Subcutaneous adipose tissue (tissue), 4 donors: ENCODE results near the gene COL20A1. TPM values are rescaled to one million over a fixed set of nuclear protein-coding genes. Genes with fewer than 3 reads are reported as not detected.

ENCODE experiments used
- CTCF ChIP-seq: fragments of 450-650 bp; IDR thresholded peaks from one replicate; pipeline ENCODE4 v1.5.1; 2016; ENCODE audit warnings: low read depth, mild to moderate bottlenecking, control low read depth, antibody characterized with exemption, moderate library complexity
- total RNA-seq, 4 donors: library from RNA; depleted of rRNA; stranded (reverse); fragments of >200 nt; gene quantifications; one replicate each; pipeline ENCODE4 v1.1.0, GENCODE V29; 2016

COL20A1 gene
- total RNA-seq, 4 donors from 2014 or later, result not detected

GRCh38 chr20:63367446-63368055 lies 74.6 kb downstream of the COL20A1 start:
- no peak for TF ChIP-seq CTCF

GRCh38 chr20:63368151-63368550 lies 75.2 kb downstream of the COL20A1 start:
- no peak for TF ChIP-seq CTCF

- TF ChIP-seq CTCF, result no peak
Observed at GRCh38 chr20:63369024-63369530, 76.1 kb downstream of the COL20A1 start.

- TF ChIP-seq CTCF, result no peak
Observed at GRCh38 chr20:63369724-63370617, 77.0 kb downstream of the COL20A1 start.

GRCh38 chr20:63370618-63371187 lies 77.7 kb downstream of the COL20A1 start:
- TF ChIP-seq CTCF, result no peak

- no peak for TF ChIP-seq CTCF
Observed at GRCh38 chr20:63371291-63371865, 78.4 kb downstream of the COL20A1 start.
